K562 (cell line): Measurements from ENCODE around the gene MYADML2. TPM values are rescaled to one million over a fixed set of nuclear protein-coding genes. Genes with fewer than 3 reads are reported as not detected.

ENCODE experiments used
- ATAC-seq: fragments of 200-7000 bp; cut with Tn5 transposase; 3 replicates; pipeline ENCODE4 v1.9.1; 2020; ENCODE audit warnings: moderate library complexity
- BruUV-seq: library from RNA; stranded (reverse); fragments of 400-500 nt; replicated peaks from 2 replicates; lab custom pipeline; 2021; lab: Mats Ljungman, UMichigan
- CTCF ChIA-PET: fragments of 300-600 bp; formaldehyde crosslinking; extraction: SDS; loops from one replicate; lab custom pipeline; 2021; ENCODE audit warnings: low intra/inter-chr PET ratio; lab: Yijun Ruan, JAX
- POLR2A ChIA-PET: fragments of 300-600, 350-650 bp; sonication (Branson Sonifier 250); formaldehyde crosslinking; extraction: SDS; loops from one replicate; lab custom pipeline; 2021; ENCODE audit warnings: antibody characterized with exemption, inconsistent platforms; lab: Yijun Ruan, JAX
- DNase-seq, 4 experiments: peaks; one replicate each; pipeline versions ENCODE4 v3.0.0 to v3.0.0-alpha.2; 2011 to 2018; ENCODE audit warnings: low spot score in 3 of 4, mixed read lengths in 3 of 4; ENCODE audit errors: extremely low read depth in 1 of 4
- FAIRE-seq: peaks from 2 replicates; lab custom pipeline; 2011; peaks lifted over from hg19 to GRCh38; lab: Jason Lieb, UNC
- H2AFZ ChIP-seq: 2 replicates; pipeline ENCODE4 v1.6.0; 2011; ENCODE audit warnings: low read depth, low read length, control low read depth, inconsistent platforms
- H3K27ac ChIP-seq: fragments of 200-600 bp; 3 replicates; pipeline ENCODE4 v1.8.0; 2011; ENCODE audit warnings: low read depth, mild to moderate bottlenecking, control low read depth, inconsistent platforms, low read length, moderate library complexity, mixed read lengths; ENCODE audit errors: extremely low read depth
- H3K27me3 ChIP-seq, 2 experiments: fragments of 300-600 bp in 1 of 2; 2 replicates in 1 of 2; 3 replicates in 1 of 2; pipeline versions ENCODE4 v1.6.0 to v1.8.0; 2011; ENCODE audit warnings: inconsistent platforms in 2 of 2, low read length in 2 of 2, mild to moderate bottlenecking in 1 of 2, mixed read lengths in 1 of 2, moderate library complexity in 1 of 2; ENCODE audit not compliant: control insufficient read depth in 2 of 2, insufficient read depth in 2 of 2
- H3K36me3 ChIP-seq: fragments of 300-600 bp; 3 replicates; pipeline ENCODE4 v1.8.0; 2011; ENCODE audit warnings: mild to moderate bottlenecking, low read length, inconsistent platforms; ENCODE audit not compliant: control insufficient read depth, insufficient read depth
- H3K4me1 ChIP-seq, 2 experiments: fragments of 200-600 bp in 1 of 2; replicated peaks in 1 of 2; 2 replicates in 1 of 2; 3 replicates in 1 of 2; pipeline versions ENCODE4 v1.5.1 to v1.8.0; 2011; ENCODE audit warnings: inconsistent platforms in 2 of 2, low read length in 2 of 2, mild to moderate bottlenecking in 1 of 2, mixed read lengths in 1 of 2, moderate library complexity in 1 of 2; ENCODE audit not compliant: control insufficient read depth in 2 of 2, insufficient read depth in 2 of 2
- H3K4me2 ChIP-seq: 2 replicates; pipeline ENCODE4 v1.6.1; 2011; ENCODE audit warnings: low read length, control low read depth, inconsistent platforms, mixed read lengths; ENCODE audit not compliant: insufficient read depth
- H3K4me3 ChIP-seq: fragments of 200-600 bp; sonication (generic), shearing (Covaris generic); 2 replicates; pipeline ENCODE4 v1.5.1; 2016; ENCODE audit warnings: control low read depth, inconsistent platforms
- H3K79me2 ChIP-seq: fragments of 200-600 bp; 3 replicates; pipeline ENCODE4 v1.8.0; 2011; ENCODE audit warnings: low read length, inconsistent platforms; ENCODE audit not compliant: control insufficient read depth, insufficient read depth
- H3K9ac ChIP-seq, 2 experiments: 2 replicates each; pipeline versions ENCODE4 v1.6.0 to v1.6.1; 2011; ENCODE audit warnings: low read depth in 2 of 2, low read length in 2 of 2, control low read depth in 1 of 2, inconsistent platforms in 1 of 2, mild to moderate bottlenecking in 1 of 2, mixed read lengths in 1 of 2; ENCODE audit not compliant: insufficient read depth in 1 of 2
- H3K9me1 ChIP-seq: one replicate; pipeline ENCODE4 v1.6.0; 2011; ENCODE audit warnings: inconsistent platforms, mild to moderate bottlenecking, low read length, moderate library complexity; ENCODE audit not compliant: control insufficient read depth, insufficient read depth
- H3K9me3 ChIP-seq: replicated peaks from 2 replicates; pipeline ENCODE4 v1.5.1; 2011; ENCODE audit warnings: low read depth, low read length, inconsistent platforms; ENCODE audit not compliant: control insufficient read depth, insufficient read depth
- H4K20me1 ChIP-seq: replicated peaks from 2 replicates; pipeline ENCODE4 v1.6.1; 2011; ENCODE audit warnings: low read length, inconsistent platforms, mixed read lengths; ENCODE audit not compliant: control insufficient read depth, insufficient read depth
- L3MBTL2 ChIP-seq: fragments of 450-650 bp; IDR thresholded peaks from 2 replicates; pipeline ENCODE4 v1.6.1; 2016; ENCODE audit warnings: mild to moderate bottlenecking, moderate library complexity
- NCOA2 ChIP-seq, 2 experiments: fragments of 450-650 bp; IDR thresholded peaks; 2 replicates each; pipeline ENCODE4 v1.6.1; 2018; ENCODE audit warnings: mild to moderate bottlenecking in 2 of 2, moderate library complexity in 1 of 2; ENCODE audit not compliant: partially characterized antibody in 2 of 2
- NCOA4 ChIP-seq: fragments of 450-650 bp; IDR thresholded peaks from 2 replicates; pipeline ENCODE4 v1.6.1; 2018; ENCODE audit warnings: mild to moderate bottlenecking; ENCODE audit not compliant: partially characterized antibody
- SOX6 ChIP-seq: fragments of 450-650 bp; IDR thresholded peaks from 2 replicates; pipeline ENCODE4 v1.6.1; 2014; ENCODE audit warnings: mild to moderate bottlenecking
- SUPT5H ChIP-seq: fragments of 450-650 bp; IDR thresholded peaks from 2 replicates; pipeline ENCODE4 v1.6.1; 2016
- TBP ChIP-seq: optimal IDR thresholded peaks from 2 replicates; pipeline ENCODE3; 2011; ENCODE audit warnings: low read depth, low read length, improper control_type of control experiment
- WHSC1 ChIP-seq: IDR thresholded peaks from one replicate; pipeline ENCODE4 v1.6.1; 2012; ENCODE audit warnings: low read length, control low read depth, inconsistent platforms
- ZEB2 ChIP-seq: fragments of 450-650 bp; IDR thresholded peaks from 2 replicates; pipeline ENCODE4 v1.6.1; 2016
- ZNF23 ChIP-seq: fragments of 250-450 bp; sonication (Bioruptor Pico); IDR thresholded peaks from 2 replicates; pipeline ENCODE4 v1.4.0; 2020; ENCODE audit warnings: mild to moderate bottlenecking
- ZNF408 ChIP-seq: fragments of 250-450 bp; sonication (Bioruptor Pico); IDR thresholded peaks from 2 replicates; pipeline ENCODE4 v1.4.0; 2020; ENCODE audit warnings: low read depth, mild to moderate bottlenecking, moderate library complexity
- ZNF507 ChIP-seq: conservative IDR thresholded peaks from 2 replicates; pipeline ENCODE4 v1.6.1; 2017; ENCODE audit warnings: missing genetic modification characterization, missing compliant biosample characterization
- ZNF551 ChIP-seq: fragments of 250-450 bp; sonication (Bioruptor Pico); IDR thresholded peaks from 2 replicates; pipeline ENCODE4 v1.5.0; 2021; ENCODE audit warnings: mild to moderate bottlenecking, moderate library complexity
- ZNF57 ChIP-seq: fragments of 450-650 bp; formaldehyde crosslinking; IDR thresholded peaks from 2 replicates; pipeline ENCODE4 v1.4.0; 2020; ENCODE audit warnings: mild to moderate bottlenecking, moderate library complexity
- WGBS: fragments of 100-300 bp; shearing (Covaris generic); methylation state at CpG from one replicate; pipeline ENCODE4 v1.1.6; 2016; ENCODE audit warnings: low coverage, mixed read lengths; ENCODE audit not compliant: insufficient coverage; ENCODE audit errors: missing lambda C conversion rate; 5-methylcytosine and 5-hydroxymethylcytosine counted together
- in situ Hi-C: fragments of 300-500 bp; cut with MboI; formaldehyde crosslinking; loops from 4 replicates; pipeline ENCODE4 v1.15.0; 2018; ENCODE audit warnings: inconsistent platforms, mixed read lengths
- intact Hi-C: fragments of 100-400 bp; cut with micrococcal nuclease; formaldehyde crosslinking; loops from 2 replicates; pipeline ENCODE4 v1.14.2; 2022
- polyA plus RNA-seq, 8 experiments: library from polyadenylated mRNA; depleted of rRNA in 4 of 8; stranded (reverse) in 5 of 8; unstranded in 3 of 8; fragments of >200 nt; fragmentation: Nextera tagmentation in 2 of 8; fragmentation: Illumina TruSeq in 1 of 8; extraction: Ambion mirVana in 2 of 8; extraction: Trizol in 1 of 8; gene quantifications; 2 replicates each; pipeline versions ENCODE4 v1.2.1 to v1.2.3, GENCODE V29; 2011 to 2014; ENCODE audit warnings: inconsistent platforms in 1 of 8, missing spikeins in 1 of 8
- total RNA-seq, 7 experiments: library from RNA; depleted of rRNA in 6 of 7; stranded (reverse); fragments of >200 nt in 6 of 7; fragmentation: Illumina TruSeq in 2 of 7; extraction: Trizol in 2 of 7; gene quantifications; 2 replicates each; pipeline versions ENCODE4 v1.2.1 to v1.2.3, GENCODE V29; 2011 to 2021; ENCODE audit warnings: low replicate concordance in 1 of 7
- TF ChIP-seq, protein P1 (sequence below): sonication (generic); formaldehyde crosslinking; IDR thresholded peaks from 2 replicates; pipeline ENCODE4 v1.8.1; 2023; ENCODE audit warnings: mild to moderate bottlenecking, missing genetic modification reagents
- TF ChIP-seq, protein P2 (sequence below): fragments of 450-650 bp; formaldehyde crosslinking; IDR thresholded peaks from 2 replicates; pipeline ENCODE4 v1.4.0; 2020; ENCODE audit warnings: mild to moderate bottlenecking, moderate library complexity

MYADML2 gene
- total and polyA plus RNA-seq, 9 of the 15 experiments (the other 6 are each of a cell fraction or from before 2014, with no cell fraction given) = not detected

DNA sequence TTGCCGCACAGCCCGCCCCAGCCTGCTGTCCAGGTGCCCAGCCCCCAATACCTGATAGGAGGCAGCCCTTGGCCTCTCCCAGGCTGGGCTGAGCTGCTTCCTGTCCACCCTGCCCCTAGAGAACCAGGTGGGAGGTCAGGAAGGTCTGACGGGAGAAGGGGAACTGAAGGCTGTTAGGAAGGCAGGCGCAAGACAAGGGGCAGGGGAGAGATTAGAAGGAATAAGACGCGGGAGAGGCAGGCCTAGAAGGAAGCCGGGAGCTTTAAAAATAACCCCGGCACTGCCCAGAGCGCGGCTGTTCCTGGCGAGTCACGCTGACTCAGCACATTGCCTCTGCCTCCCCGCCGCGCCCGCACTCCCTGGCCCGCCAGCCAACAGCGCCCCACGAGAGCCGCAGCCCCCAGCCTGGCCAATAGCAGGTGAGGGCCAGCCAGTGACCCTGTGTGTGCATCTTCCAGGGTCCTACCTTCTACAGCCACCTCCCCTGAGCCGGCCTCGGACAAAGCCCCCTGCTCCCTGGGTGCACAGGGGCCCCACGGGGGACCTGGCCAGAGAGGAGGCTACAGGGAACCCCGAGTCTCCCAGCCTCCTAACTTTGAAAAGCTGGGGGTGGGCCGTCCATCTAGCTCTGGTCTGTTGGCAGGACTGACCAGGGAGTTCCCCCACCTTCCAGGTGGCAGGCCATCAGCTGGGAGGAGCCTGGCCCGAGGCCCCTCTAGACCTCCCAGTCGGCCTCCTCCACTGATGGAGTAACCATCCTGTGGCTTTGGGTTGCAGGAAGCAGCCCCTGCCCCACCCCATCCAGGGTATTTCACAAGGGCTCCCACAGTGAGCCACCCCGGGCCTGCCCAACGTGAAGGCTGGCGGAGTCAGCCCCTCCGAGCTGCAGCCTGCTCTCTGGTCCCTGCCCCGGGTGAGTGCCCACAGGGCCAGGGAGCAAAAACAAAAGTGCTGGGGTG is 23.5 kb downstream of the MYADML2 start:
- intact Hi-C loops (no loop called here), in situ Hi-C loops (no loop called here)
- peak overlapping the region; percentile 75 to 95 for H3K9ac ChIP-seq
- H3K4me2 ChIP-seq = peak overlapping the region; percentile 89
- H2AFZ ChIP-seq = no peak overlapping the region
- DNase-seq (peak; percentile 64 to 97 (median 76)), ATAC-seq (peak; percentile 73), FAIRE-seq (peak; percentile 99)
- H3K36me3 ChIP-seq = peaks cover 41% of the 10 kb centered on the region
- H3K27ac ChIP-seq = peak overlapping the region; percentile 98
- H3K9me3 ChIP-seq = no peaks in the 10 kb centered on the region
- H4K20me1 ChIP-seq = peaks cover 24% of the 10 kb centered on the region; the same call in 1 of the 2 replicates
- ChIA-PET POLR2A (interaction anchor here (0.5 to 4.8 kb wide), 20 partner anchors 7 to 256 kb away, joined by 3 to 46 read pairs (median 4); partner anchors contain the start of genes DCXR, MRPL12, NPB and PCYT2), CTCF (no interaction called here)
- no peaks in the 10 kb centered on the region for H3K27me3 ChIP-seq
- TSS peak; percentile 46 for BruUV-seq
- H3K4me1 ChIP-seq = peaks cover 49 to 93% of the 10 kb centered on the region in 2 experiments
- peaks cover 97% of the 10 kb centered on the region for H3K79me2 ChIP-seq
- peaks cover 6% of the 10 kb centered on the region for H3K9me1 ChIP-seq
- H3K4me3 ChIP-seq = peak overlapping the region; percentile 53
- 2% methylated on average over 20 of the region's 32 CpGs for WGBS
- TF ChIP-seq ZNF507 (tag) (no peak), NCOA2 (IDR thresholded peaks at IDR 0.05; ENCODE audit: partially characterized antibody in 2 of 2) (no peak), TBP (peak; percentile 61), ZNF23 (CRISPR knock-in tag) (no peak), SUPT5H (peak; percentile 51), WHSC1 (no peak), NCOA4 (no peak), SOX6 (peak; percentile 66; the same call in 1 of the 2 replicates), ZEB2 (no peak; the same call in 1 of the 2 replicates), ZNF57 (CRISPR knock-in tag) (no peak), ZNF551 (no peak), ZNF408 (CRISPR knock-in tag) (no peak), L3MBTL2 (no peak)
- TF ChIP-seq, protein P1, sequence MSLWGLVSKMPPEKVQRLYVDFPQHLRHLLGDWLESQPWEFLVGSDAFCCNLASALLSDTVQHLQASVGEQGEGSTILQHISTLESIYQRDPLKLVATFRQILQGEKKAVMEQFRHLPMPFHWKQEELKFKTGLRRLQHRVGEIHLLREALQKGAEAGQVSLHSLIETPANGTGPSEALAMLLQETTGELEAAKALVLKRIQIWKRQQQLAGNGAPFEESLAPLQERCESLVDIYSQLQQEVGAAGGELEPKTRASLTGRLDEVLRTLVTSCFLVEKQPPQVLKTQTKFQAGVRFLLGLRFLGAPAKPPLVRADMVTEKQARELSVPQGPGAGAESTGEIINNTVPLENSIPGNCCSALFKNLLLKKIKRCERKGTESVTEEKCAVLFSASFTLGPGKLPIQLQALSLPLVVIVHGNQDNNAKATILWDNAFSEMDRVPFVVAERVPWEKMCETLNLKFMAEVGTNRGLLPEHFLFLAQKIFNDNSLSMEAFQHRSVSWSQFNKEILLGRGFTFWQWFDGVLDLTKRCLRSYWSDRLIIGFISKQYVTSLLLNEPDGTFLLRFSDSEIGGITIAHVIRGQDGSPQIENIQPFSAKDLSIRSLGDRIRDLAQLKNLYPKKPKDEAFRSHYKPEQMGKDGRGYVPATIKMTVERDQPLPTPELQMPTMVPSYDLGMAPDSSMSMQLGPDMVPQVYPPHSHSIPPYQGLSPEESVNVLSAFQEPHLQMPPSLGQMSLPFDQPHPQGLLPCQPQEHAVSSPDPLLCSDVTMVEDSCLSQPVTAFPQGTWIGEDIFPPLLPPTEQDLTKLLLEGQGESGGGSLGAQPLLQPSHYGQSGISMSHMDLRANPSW (CRISPR knock-in tag) = no peak
- TF ChIP-seq, protein P2, sequence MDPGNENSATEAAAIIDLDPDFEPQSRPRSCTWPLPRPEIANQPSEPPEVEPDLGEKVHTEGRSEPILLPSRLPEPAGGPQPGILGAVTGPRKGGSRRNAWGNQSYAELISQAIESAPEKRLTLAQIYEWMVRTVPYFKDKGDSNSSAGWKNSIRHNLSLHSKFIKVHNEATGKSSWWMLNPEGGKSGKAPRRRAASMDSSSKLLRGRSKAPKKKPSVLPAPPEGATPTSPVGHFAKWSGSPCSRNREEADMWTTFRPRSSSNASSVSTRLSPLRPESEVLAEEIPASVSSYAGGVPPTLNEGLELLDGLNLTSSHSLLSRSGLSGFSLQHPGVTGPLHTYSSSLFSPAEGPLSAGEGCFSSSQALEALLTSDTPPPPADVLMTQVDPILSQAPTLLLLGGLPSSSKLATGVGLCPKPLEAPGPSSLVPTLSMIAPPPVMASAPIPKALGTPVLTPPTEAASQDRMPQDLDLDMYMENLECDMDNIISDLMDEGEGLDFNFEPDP (CRISPR knock-in tag) = no peak
